NT2/D1 (cell line): ENCODE results near the gene FRYL.

Experiments used
- YY1 ChIP-seq: IDR thresholded peaks from 2 replicates; pipeline ENCODE4 v1.6.1; 2011; ENCODE audit not compliant: insufficient read length, insufficient read depth
- ZNF274 ChIP-seq: IDR thresholded peaks from 2 replicates; pipeline ENCODE4 v1.6.1; 2011; ENCODE audit warnings: mild to moderate bottlenecking, low read depth, low read length

- TF ChIP-seq YY1 (no peak), ZNF274 (no peak)
Observed at GRCh38 chr4:48710446-48711209, 69.5 kb downstream of the FRYL start.
